Measurements from ENCODE around the gene SYTL5. TPM values are rescaled to one million over a fixed set of nuclear protein-coding genes. Genes with fewer than 3 reads are reported as not detected.

Gene SYTL5
- total RNA-seq, 1 donor from 2014 or later, result 1.7 TPM

DNA sequence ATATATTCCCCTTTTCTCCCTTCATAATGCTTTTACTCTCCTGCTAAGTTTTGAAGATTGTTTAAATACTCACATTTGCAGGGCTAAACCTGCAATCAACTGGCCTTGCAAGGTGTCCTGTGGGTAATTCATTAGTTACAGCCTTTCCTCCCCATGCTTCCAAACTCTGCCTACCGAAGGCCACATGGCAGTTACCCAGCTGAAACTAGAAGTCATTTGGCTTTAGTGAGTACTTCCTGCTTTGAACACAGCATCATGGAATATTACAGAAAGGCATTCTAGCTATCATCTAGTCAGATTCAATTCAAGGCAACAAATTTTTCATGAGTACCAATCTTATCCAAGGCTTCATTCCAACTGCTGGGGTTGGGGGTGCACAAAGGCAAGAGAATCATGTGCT lies 158.7 kb downstream of the SYTL5 start:
- Mint-ChIP-seq H3K27ac (no peak overlapping the region), H3K9me3 (no peaks in the 10 kb centered on the region), H3K27me3 (ENCODE audit: insufficient read depth, low read depth) (no peaks in the 10 kb centered on the region), H3K4me1 (no peaks in the 10 kb centered on the region), H3K4me3 (no peak overlapping the region), H3K36me3 (no peaks in the 10 kb centered on the region)
- no peak for DNase-seq (ENCODE audit: low spot score)
- Histone ChIP-seq H3K27ac (no peak overlapping the region), H2AFZ (replicated peaks) (no peak overlapping the region), H3K36me3 (no peaks in the 10 kb centered on the region), H3K9ac (no peak overlapping the region), H3K4me3 (no peak overlapping the region), H3K4me1 (no peaks in the 10 kb centered on the region), H4K20me1 (ENCODE audit: low read depth) (no peaks in the 10 kb centered on the region), H3F3A (ENCODE audit: low read depth) (no peaks in the 10 kb centered on the region), H3K79me2 (ENCODE audit: low read depth) (no peaks in the 10 kb centered on the region), H3K9me3 (ENCODE audit: low read depth) (no peaks in the 10 kb centered on the region), H3K4me2 (no peak overlapping the region), H3K27me3 (no peaks in the 10 kb centered on the region)
- no peak for TF ChIP-seq EZH2phosphoT487 (IDR thresholded peaks at IDR 0.05)

DNA sequence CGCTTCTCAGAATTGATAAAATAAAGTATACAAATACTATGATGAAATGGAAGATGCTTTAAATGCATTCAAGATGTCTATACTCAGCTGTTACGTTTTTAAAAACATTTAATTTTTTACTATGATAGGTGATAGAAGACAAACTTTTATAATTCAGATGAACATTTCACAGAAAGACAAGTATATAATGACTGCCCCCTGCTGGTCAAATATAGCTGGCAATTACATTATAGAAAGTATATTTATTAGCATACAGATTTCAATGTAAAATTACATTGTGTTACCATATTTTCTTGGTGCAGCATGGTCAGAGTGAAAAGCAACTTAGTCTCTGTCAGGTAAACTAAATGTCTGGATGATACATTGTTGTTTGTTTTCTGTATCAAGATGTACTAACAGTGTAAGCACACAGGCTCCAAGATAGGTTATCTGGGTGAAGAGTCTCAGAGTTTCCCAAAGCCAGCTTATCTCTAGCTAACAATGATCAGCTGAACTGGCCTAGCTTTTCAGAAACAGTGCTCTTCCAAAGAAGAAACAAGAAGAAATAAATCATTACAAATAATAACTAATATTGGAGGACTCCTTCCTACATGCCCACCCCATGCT lies 160.2 kb downstream of the SYTL5 start:
- Histone ChIP-seq H3K79me2 (ENCODE audit: low read depth) (no peaks in the 10 kb centered on the region), H3K27ac (no peak overlapping the region), H3K9me3 (ENCODE audit: low read depth) (no peaks in the 10 kb centered on the region), H4K20me1 (ENCODE audit: low read depth) (no peaks in the 10 kb centered on the region), H3K9ac (no peak overlapping the region), H3K27me3 (no peaks in the 10 kb centered on the region), H3K36me3 (no peaks in the 10 kb centered on the region), H3F3A (ENCODE audit: low read depth) (no peaks in the 10 kb centered on the region), H3K4me3 (no peak overlapping the region), H3K4me1 (peaks cover 7% of the 10 kb centered on the region), H3K4me2 (no peak overlapping the region), H2AFZ (replicated peaks) (no peak overlapping the region)
- no peaks in the 10 kb centered on the region for H3K9me3 Mint-ChIP-seq
- no peak overlapping the region for H3K27ac Mint-ChIP-seq
- no peaks in the 10 kb centered on the region for H3K36me3 Mint-ChIP-seq
- H3K4me1 Mint-ChIP-seq, result peaks cover 10% of the 10 kb centered on the region
- TF ChIP-seq, protein P1, sequence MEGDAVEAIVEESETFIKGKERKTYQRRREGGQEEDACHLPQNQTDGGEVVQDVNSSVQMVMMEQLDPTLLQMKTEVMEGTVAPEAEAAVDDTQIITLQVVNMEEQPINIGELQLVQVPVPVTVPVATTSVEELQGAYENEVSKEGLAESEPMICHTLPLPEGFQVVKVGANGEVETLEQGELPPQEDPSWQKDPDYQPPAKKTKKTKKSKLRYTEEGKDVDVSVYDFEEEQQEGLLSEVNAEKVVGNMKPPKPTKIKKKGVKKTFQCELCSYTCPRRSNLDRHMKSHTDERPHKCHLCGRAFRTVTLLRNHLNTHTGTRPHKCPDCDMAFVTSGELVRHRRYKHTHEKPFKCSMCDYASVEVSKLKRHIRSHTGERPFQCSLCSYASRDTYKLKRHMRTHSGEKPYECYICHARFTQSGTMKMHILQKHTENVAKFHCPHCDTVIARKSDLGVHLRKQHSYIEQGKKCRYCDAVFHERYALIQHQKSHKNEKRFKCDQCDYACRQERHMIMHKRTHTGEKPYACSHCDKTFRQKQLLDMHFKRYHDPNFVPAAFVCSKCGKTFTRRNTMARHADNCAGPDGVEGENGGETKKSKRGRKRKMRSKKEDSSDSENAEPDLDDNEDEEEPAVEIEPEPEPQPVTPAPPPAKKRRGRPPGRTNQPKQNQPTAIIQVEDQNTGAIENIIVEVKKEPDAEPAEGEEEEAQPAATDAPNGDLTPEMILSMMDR (IDR thresholded peaks at IDR 0.05), result peak; percentile 71
- TF ChIP-seq EZH2phosphoT487 (IDR thresholded peaks at IDR 0.05), result no peak
- H3K27me3 Mint-ChIP-seq (ENCODE audit: insufficient read depth, low read depth), result no peaks in the 10 kb centered on the region
- peak; percentile 15 for DNase-seq (ENCODE audit: low spot score)
- no peak overlapping the region for H3K4me3 Mint-ChIP-seq

DNA sequence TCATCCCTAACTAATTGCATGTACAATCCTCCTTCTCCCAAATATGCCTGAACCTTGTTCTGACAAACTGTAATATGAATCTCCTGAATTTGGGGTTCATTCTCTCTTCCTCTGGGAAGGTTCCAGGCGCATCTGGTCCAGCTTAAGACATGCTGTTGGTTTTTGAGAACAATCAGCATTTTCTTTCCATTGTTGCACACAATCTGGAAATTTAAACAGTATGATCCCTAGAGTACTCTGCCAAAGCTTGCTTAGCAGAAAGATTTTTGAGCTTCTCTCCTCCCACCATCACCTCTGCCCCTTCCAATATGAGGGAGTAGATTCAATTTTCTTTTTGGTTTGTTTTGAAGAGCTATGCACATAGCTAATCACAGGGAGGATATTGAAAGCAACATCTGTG lies 164.2 kb downstream of the SYTL5 start:
- no peaks in the 10 kb centered on the region for H3K79me2 ChIP-seq (ENCODE audit: low read depth)
- H2AFZ ChIP-seq (replicated peaks), result no peak overlapping the region
- no peaks in the 10 kb centered on the region for H4K20me1 ChIP-seq (ENCODE audit: low read depth)
- DNase-seq (ENCODE audit: low spot score), result no peak
- H3K4me3 ChIP-seq, result no peak overlapping the region
- Mint-ChIP-seq H3K4me1 (peaks cover 14% of the 10 kb centered on the region), H3K4me3 (no peak overlapping the region), H3K36me3 (no peaks in the 10 kb centered on the region), H3K27ac (no peak overlapping the region), H3K27me3 (ENCODE audit: insufficient read depth, low read depth) (no peaks in the 10 kb centered on the region), H3K9me3 (peaks cover 2% of the 10 kb centered on the region)
- H3K4me2 ChIP-seq, result no peak overlapping the region
- H3K27me3 ChIP-seq, result no peaks in the 10 kb centered on the region
- peaks cover 7% of the 10 kb centered on the region for H3K4me1 ChIP-seq
- TF ChIP-seq, protein P1 (IDR thresholded peaks at IDR 0.05), result no peak
- no peak for TF ChIP-seq EZH2 (IDR thresholded peaks at IDR 0.05)
- no peak for TF ChIP-seq EZH2phosphoT487 (IDR thresholded peaks at IDR 0.05)
- no peaks in the 10 kb centered on the region for H3K36me3 ChIP-seq
- no peaks in the 10 kb centered on the region for H3K9me3 ChIP-seq (ENCODE audit: low read depth)
- H3K9ac ChIP-seq, result no peak overlapping the region
- H3F3A ChIP-seq (ENCODE audit: low read depth), result no peaks in the 10 kb centered on the region
- H3K27ac ChIP-seq, result no peak overlapping the region

DNA sequence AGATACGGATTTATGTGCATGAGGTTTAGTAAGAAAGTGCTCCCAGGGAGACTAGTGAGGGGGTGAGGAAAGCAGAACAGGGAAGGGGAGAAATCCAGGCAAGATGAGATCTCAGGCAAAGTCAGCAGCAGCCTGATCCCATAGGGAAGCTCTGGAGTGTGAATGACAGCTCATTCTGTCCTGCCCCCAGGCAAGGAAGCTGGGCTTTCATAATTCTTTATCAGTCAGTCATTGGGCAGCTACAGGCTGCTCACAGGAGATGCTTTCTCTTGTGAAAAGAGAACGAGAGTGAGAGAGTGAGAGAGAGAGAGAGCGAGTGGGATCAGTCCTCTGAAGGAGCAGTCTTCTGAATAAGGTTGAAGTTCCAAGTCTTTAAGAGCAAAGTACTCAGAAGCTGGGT lies 166.2 kb downstream of the SYTL5 start:
- no peaks in the 10 kb centered on the region for H3K36me3 ChIP-seq
- H3K9me3 Mint-ChIP-seq, result peaks cover 2% of the 10 kb centered on the region

More for the DNA sequence above, 166.2 kb downstream of the SYTL5 start:
- H3F3A ChIP-seq (ENCODE audit: low read depth), result no peaks in the 10 kb centered on the region
- H3K4me3 ChIP-seq, result no peak overlapping the region
- no peak overlapping the region for H2AFZ ChIP-seq (replicated peaks)
- no peak overlapping the region for H3K9ac ChIP-seq
- no peak overlapping the region for H3K4me2 ChIP-seq
- H3K4me3 Mint-ChIP-seq, result no peak overlapping the region
- no peak overlapping the region for H3K27ac Mint-ChIP-seq
- H3K36me3 Mint-ChIP-seq, result no peaks in the 10 kb centered on the region
- no peak overlapping the region for H3K27ac ChIP-seq
- H3K27me3 ChIP-seq, result no peaks in the 10 kb centered on the region
- H4K20me1 ChIP-seq (ENCODE audit: low read depth), result no peaks in the 10 kb centered on the region
- H3K4me1 ChIP-seq, result peaks cover 7% of the 10 kb centered on the region
- TF ChIP-seq EZH2phosphoT487 (IDR thresholded peaks at IDR 0.05) (no peak), EZH2 (IDR thresholded peaks at IDR 0.05) (no peak)
- TF ChIP-seq, protein P1 (IDR thresholded peaks at IDR 0.05), result no peak
- DNase-seq (ENCODE audit: low spot score), result no peak
- H3K27me3 Mint-ChIP-seq (ENCODE audit: insufficient read depth, low read depth), result no peaks in the 10 kb centered on the region
- H3K79me2 ChIP-seq (ENCODE audit: low read depth), result no peaks in the 10 kb centered on the region
- H3K9me3 ChIP-seq (ENCODE audit: low read depth), result no peaks in the 10 kb centered on the region
- peaks cover 14% of the 10 kb centered on the region for H3K4me1 Mint-ChIP-seq

Measured in neural progenitor cell (in vitro differentiated cells).